Measurements from ENCODE around the gene SUPT3H.

DNA sequence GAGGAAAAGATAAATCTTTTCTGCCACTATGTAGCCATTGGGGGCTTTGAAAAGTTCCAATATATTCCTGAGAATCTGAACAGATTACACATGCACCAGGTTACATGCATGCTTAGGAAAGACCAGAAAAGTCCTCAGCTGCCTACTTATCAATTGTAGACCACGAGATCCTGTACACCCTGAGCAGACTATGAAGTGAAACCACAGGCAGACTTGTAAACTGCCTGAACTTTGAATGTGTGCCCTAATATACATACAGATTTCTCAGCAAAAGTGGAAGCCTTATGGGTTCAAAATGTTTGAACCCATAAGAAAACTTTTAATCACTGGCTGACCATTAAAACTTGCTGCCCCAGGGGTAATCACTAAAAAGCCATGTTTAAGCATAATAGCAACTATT, 323.1 kb downstream of the SUPT3H start:
- no peak for TF ChIP-seq GATA3 (IDR thresholded peaks at IDR 0.05; ENCODE audit: low read depth, low read length)
- TF ChIP-seq GATA2 (IDR thresholded peaks at IDR 0.05; ENCODE audit: low read depth, low read length) = no peak
